ENCODE measurements around the gene ARHGEF33. TPM values are rescaled to one million over a fixed set of nuclear protein-coding genes. Genes with fewer than 3 reads are reported as not detected.

The ARHGEF33 gene
- total and polyA plus RNA-seq, 8 donors = under 0.01 to 2.0 (median 0.61) TPM; not detected in 1

- TF ChIP-seq POLR2AphosphoS5 (IDR thresholded peaks at IDR 0.05) = peak in 2 of 3 donors; percentile 7 to 28
- no peak for TF ChIP-seq POLR2A (IDR thresholded peaks at IDR 0.05)
- intact Hi-C loops (cut with DNase I; ENCODE audit: low total_unique reads) = no loop called here
- DNase-seq = no peak
These were observed 134.0 kb downstream of the ARHGEF33 start for GRCh38 chr2:39023649-39024048.

GRCh38 chr2:39024833-39025232, 135.2 kb downstream of the ARHGEF33 start:
- Histone ChIP-seq H3K4me1 (no peaks in the 10 kb centered on the region), H3K27me3 (no peaks in the 10 kb centered on the region), H3K36me3 (peaks cover 6 to 48% (median 26%) of the 10 kb centered on the region in 4 donors), H3K9me3 (no peaks in the 10 kb centered on the region), H3K4me3 (no peak overlapping the region), H3K27ac (peak overlapping the region in 1 of 5 donors; percentile 18)
- WGBS, 5 donors = 71 to 84% (median 83%) methylated on average over 4 of the region's 4 CpGs
- DNase-seq = no peak
- no peak for TF ChIP-seq POLR2AphosphoS5 (IDR thresholded peaks at IDR 0.05)
- no peak for TF ChIP-seq POLR2A (IDR thresholded peaks at IDR 0.05)
- no peak for TF ChIP-seq CTCF (IDR thresholded peaks at IDR 0.05)
- intact Hi-C loops (cut with DNase I; ENCODE audit: low total_unique reads) = no loop called here

More at GRCh38 chr2:39023649-39024048, 134.0 kb downstream of the ARHGEF33 start:
- 74 to 88% (median 78%) methylated on average over 3 of the region's 3 CpGs for WGBS, 5 donors
- Histone ChIP-seq H3K27ac (peak overlapping the region in 1 of 5 donors; percentile 18), H3K27me3 (no peaks in the 10 kb centered on the region), H3K36me3 (peaks cover 6 to 37% (median 24%) of the 10 kb centered on the region in 4 donors), H3K9me3 (no peaks in the 10 kb centered on the region), H3K4me3 (no peak overlapping the region), H3K4me1 (no peaks in the 10 kb centered on the region)

Small RNA genes within 50 kb of the gene (small RNA-seq; reads per million reads assigned to genes)
- 0 to 0.08 (median 0) reads per million in 4 donors for gene RN7SL96P
- gene RNU6-851P = 0 reads per million in 4 donors

Other genes with a start within 250 kb of the ARHGEF33 start
- gene GALM, start 223.8 kb upstream of the ARHGEF33 start, total RNA-seq = 10 to 100 TPM in 1 of 5 donors, 1 to 10 TPM in 3, not detected in 1; 2.2 to 17.8 (median 6.7) TPM
- gene GALM, start 223.8 kb upstream of the ARHGEF33 start, polyA plus RNA-seq = 10 to 100 TPM in 2 of 3 donors, 1 to 10 TPM in 1; 7.6 to 15.3 (median 12.3) TPM
- 100 to 1,000 TPM in 2 of 5 donors, 10 to 100 TPM in 3; 57.9 to 163 (median 97.5) TPM for gene SRSF7, start 138.5 kb upstream of the ARHGEF33 start, total RNA-seq
- gene SRSF7, start 138.5 kb upstream of the ARHGEF33 start, polyA plus RNA-seq = 100 to 1,000 TPM in 1 of 3 donors, 10 to 100 TPM in 2; 83.7 to 122 (median 88.4) TPM
- gene GEMIN6, start 111.7 kb upstream of the ARHGEF33 start, total RNA-seq = 1 to 10 TPM in 2 of 5 donors, under 1 TPM in 1, not detected in 2; 0.58 to 8.3 (median 4.5) TPM
- 10 to 100 TPM in 2 of 3 donors, 1 to 10 TPM in 1; 7.9 to 14.0 (median 11.8) TPM for gene GEMIN6, start 111.7 kb upstream of the ARHGEF33 start, polyA plus RNA-seq
- gene DHX57, start 13.9 kb upstream of the ARHGEF33 start, total RNA-seq = 10 to 100 TPM; 12.2 to 29.9 (median 21.7) TPM
- 1 to 10 TPM; 4.1 to 6.7 (median 4.9) TPM for gene DHX57, start 13.9 kb upstream of the ARHGEF33 start, polyA plus RNA-seq
- gene MORN2, start 13.9 kb upstream of the ARHGEF33 start, total RNA-seq = 10 to 100 TPM in 1 of 5 donors, 1 to 10 TPM in 2, not detected in 2; 1.3 to 14.1 (median 2.6) TPM
- gene MORN2, start 13.9 kb upstream of the ARHGEF33 start, polyA plus RNA-seq = 10 to 100 TPM; 23.0 to 33.1 (median 26.9) TPM
- gene SOS1, start 231.2 kb downstream of the ARHGEF33 start, total RNA-seq = 10 to 100 TPM in 4 of 5 donors, 1 to 10 TPM in 1; 5.2 to 46.4 (median 39.7) TPM
- 1 to 10 TPM; 4.5 to 6.3 (median 6.3) TPM for gene SOS1, start 231.2 kb downstream of the ARHGEF33 start, polyA plus RNA-seq